Measurements from ENCODE around the gene BTBD9.

Gene BTBD9

DNA sequence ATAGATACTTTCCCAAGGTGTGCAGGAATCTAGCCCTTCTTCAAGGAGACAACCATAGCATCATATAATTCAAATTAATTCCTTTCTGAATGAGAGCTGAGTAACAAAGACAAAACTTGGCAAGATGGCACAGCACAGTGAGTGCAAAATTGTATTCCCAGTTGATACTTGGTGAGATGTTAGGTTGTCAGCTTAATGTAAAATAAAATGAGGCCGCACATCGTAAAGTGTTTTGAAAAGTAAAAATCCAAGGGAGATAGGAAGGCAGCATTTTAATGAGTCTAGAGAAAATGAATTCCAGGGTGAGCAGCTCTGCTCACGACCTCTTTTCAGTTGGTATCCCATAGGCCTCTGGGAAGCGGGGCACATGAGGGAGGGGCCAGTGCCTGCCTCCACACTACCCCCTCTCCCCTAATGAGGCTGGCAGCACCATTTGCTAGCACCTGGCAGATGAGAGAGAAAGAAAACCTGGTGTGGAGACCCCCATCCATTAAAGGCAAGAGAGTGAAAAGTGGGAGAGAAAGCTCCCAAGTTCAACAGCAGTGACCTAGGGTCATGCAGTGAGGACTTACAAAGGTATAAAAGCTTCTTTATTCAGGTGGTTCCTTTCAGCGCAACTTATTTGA, 158.4 kb downstream of the BTBD9 start:
- DNase-seq (ENCODE audit: low read depth) = no peak

DNA sequence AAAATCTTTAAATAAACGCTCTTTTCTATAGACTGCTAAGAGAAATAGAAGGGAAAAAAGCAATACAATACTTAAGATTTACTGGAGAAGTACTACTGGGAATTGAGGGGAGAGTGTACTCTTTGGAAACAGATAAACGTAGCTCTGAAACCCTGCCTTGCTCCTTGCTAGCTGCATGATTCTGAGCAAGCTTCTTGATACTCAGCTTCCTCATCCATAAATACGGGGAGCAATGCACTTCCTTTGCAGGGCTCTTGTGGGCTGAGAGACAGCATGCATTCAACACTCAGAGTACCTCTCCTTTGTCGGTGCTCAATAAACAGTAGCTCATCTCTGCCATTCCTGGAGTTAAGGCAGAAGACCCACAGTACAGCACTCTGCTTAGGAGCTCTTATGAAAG, 159.7 kb downstream of the BTBD9 start:
- no peak for DNase-seq (ENCODE audit: low read depth)

DNA sequence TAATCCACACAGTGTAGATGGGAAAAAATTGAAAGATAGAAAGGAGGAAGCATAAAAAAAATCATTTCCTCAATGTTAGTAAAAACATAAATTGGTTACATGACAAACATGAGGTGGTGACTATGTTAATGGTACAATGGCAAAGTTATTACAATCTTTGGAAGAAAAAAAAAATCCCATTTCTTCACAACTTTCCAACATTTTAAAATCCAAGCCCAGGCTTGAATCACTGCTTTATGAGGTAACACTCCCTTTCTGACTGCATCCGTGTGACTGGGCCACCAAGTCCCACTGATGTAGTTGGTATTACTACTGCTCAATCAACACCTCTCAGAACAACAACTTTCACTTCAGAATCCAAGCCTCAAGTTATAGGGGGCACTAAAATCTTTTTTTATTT, 160.4 kb downstream of the BTBD9 start:
- no peak for DNase-seq (ENCODE audit: low read depth)

DNA sequence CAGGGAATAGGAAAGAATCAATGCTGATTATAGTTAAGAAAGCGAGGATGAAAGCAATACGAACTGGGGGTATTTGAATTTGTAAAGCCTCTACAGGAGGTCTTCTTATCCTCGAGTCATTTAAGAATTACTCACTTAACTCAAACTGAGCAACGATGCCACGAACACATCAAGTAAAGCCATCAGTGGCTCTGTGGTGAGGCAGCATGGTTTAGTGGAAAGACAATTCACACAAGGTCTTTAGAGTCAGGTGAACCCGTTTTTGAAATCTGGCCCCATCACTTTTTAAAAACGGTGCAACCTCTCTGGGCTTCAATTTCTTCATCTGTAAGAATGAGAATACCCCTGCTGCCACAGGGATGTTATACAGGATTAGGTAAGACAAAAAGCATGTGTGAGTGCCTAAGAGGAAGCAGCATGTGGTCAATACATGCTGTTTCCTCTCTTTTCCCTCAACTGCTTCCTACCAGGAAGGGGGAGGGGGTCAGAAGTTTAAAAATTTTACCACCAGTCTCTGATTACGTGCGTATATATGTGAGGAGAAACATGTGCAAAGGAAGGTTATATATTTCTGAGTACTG, 162.0 kb downstream of the BTBD9 start:
- no peak for DNase-seq (ENCODE audit: low read depth)

DNA sequence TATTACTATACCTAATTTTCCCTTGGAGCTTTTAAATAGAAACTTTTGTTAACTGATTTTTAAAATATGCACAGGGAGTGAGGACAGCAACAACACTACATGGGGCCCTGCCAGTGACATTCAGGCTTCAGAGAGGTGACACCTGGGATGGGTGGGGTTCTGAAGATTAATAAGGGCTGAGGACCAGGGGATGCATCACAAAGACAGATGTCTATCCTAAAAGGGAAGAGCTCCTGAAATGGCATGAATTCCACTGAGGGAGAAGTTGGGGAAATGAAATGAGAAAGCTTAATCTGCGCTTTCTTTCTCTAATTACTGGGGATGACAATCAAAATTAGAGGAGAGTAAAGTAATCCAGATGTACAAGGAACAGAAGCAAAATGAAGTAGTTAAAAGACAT, 162.8 kb downstream of the BTBD9 start:
- DNase-seq (ENCODE audit: low read depth) = no peak

DNA sequence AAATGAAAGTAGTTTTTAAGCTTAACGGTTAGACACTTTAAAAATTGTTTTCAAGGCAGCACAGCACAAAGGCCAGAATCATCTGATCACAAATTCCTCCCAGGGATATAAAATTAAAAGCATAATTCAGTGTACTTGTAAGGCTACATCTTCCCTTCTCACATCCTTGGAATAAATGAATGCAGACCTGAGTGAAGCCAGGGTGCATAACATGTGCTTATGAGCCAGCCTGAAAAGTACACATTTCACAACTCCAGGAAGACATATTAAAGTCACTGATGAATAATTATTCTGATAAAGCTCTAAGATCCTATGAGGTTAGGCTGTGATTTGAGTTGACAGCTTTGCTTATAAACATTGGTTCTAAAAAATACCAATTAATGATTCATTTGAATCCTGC, 163.6 kb downstream of the BTBD9 start:
- no peak for DNase-seq (ENCODE audit: low read depth)

DNA sequence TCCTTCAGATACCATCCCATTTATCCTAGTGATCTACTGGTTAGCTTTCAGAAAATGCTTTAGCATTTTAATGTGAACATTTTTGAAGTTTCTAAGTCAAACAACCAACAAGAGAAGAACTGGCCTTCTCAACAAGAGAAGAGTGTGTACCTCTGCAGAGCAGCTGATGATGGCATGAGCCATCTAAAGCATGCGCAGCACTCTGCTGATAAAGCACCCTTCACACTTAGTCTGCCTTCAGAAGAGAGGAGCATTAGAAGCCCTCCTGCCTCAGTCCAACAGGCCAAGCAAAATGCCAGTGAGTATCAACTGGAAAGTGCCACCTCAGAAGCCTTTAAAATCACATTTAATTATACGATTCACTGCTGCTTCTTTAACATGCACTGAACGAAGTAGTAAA, 169.2 kb downstream of the BTBD9 start:
- DNase-seq (ENCODE audit: low read depth) = no peak

DNA sequence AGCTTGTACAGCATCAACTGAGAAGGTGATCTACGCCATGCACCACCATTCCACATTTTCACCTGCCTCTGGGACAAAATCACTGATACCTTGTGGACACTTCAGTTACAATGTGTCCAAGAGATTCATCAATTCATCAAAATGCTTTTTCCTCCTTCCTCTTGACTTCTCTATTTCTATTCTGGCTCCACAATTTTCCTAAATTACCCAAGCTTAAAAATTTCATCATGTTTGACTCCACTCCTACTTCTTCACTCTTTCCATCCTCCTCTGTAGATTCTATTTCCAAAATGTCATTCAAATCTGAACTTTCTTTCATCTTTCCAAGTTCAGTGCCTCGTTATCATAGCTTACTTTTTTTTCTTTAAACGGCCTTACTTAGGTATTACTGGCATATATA, 172.2 kb downstream of the BTBD9 start:
- DNase-seq (ENCODE audit: low read depth) = no peak

DNA sequence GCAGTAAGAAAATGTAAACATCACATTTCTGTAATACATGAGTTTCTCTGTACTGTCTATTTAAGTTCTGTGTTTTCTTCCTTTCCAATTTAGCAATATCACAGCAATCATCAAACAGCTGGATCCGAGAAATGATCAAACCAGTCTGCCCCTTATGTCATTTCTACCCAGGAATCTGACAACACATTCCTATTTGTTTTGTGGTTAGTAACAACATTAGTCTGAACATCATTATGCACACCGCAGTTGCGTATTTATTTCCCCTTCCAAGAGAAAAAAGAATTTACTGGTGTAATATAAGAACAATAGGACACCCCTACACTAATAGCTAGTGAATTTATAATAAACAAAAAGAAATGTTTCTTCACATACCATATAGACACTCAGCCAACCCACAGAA, 179.5 kb downstream of the BTBD9 start:
- DNase-seq (ENCODE audit: low read depth) = no peak

DNA sequence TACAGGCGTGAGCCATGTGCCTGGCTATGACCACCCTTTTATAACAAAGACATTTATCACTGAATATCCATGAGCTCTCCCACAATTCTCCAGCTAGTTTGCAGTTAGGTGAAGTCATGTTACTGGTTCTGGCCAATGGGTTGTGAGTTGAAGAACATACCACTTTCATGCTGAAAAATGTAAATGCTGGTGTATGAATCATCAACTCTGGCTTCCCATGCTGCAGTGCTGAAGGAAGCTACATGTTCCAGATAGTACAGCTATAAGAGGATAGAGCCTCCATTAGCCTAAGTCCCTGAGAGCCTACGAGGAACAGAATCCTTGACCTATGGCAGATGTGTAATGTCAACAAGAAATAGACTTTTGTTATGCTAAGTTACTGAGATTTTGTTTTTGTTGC, 180.4 kb downstream of the BTBD9 start:
- DNase-seq (ENCODE audit: low read depth) = no peak

DNA sequence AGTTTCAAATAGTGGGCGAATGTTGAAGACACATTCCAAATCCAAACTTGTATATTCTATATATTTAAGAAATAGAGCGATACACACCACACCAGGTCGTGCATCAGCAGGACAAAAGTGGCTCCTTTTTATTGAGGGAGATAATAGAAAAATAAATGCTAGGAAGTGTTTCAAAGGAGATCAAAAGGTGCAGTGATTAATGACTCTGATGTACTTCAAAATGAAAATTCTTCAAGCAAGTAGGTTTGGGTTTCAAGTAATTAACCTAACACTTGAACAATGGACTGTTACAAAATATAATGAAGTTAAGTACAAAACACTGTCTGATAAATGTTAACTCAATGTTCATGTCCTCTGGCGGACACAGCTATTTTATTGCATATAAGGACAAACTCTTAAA, 185.9 kb downstream of the BTBD9 start:
- no peak for DNase-seq (ENCODE audit: low read depth)

DNA sequence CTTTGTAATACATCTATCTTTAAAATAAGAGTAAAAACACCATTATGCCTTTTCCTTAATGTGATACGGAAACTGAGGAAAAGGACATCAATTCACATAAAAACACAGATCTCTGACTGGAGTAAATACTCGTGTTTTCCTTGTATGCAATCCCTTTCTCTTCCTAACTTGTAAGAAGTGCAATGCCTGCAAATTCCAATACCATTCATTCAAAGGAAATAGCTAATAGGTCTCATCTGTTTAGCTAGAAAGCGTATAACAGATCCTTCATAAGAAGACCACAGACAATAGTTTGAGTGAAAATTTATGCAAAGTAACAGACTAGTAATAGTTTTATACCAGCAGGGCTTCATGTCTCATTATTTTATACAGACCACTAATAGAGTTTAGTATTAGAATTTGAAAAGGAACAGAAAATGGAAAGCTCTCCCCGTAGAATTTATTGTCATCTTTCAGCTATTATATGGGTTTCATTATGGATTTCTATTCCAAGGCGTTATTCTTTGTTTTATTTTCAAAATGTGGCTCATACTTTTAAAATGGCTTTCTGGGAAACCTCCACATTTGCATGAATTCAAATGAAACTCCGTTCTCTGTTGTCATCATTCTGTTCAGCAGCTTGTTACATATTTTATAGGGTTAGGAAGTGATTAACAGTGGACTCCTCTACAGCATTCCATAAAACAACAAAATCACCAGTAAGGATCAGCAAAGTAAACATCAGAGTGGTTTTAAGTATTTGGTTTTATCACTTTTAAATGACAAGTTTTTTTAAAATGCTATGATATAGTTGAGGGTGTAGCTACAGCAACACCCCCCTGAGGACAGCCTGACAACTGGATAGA, 186.7 kb downstream of the BTBD9 start:
- DNase-seq (ENCODE audit: low read depth) = no peak

DNA sequence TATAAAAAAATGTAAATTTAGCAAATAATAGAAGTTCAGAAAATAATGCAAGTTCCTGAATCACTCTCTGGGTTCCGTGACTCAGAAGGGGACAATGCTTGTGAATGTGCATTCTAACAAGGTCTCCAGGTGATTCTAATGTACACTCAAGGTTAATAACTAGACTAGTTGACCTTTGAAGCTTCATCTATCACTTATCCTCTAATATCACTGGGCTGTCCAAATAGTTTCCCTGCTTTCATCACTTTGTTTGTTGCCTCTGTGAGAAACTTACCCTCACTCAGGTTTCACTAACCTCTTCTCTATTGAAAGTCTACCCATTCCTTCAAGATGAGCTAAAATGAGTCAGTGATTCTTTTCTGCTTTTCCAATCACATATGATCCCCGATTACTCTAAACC, 189.0 kb downstream of the BTBD9 start:
- DNase-seq (ENCODE audit: low read depth) = no peak

DNA sequence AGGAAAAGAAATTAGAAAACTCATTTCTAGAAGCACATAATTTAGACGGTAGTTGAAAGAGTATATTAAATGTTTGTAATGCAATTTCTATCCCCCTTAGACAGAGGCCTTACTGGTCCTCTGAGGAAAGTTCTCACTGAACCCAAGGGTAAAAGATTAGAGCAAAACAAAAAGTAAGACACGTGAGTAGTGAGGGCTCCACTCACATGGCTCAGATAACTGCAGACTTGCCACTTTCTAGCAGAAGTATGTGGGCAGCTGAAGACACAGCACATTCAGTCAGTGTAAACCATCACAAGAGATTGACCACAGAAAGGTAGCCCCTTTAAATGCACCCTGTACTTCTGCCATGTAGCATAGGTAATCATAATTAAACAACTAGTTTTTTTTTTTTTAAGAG, 193.8 kb downstream of the BTBD9 start:
- DNase-seq (ENCODE audit: low read depth) = no peak

DNA sequence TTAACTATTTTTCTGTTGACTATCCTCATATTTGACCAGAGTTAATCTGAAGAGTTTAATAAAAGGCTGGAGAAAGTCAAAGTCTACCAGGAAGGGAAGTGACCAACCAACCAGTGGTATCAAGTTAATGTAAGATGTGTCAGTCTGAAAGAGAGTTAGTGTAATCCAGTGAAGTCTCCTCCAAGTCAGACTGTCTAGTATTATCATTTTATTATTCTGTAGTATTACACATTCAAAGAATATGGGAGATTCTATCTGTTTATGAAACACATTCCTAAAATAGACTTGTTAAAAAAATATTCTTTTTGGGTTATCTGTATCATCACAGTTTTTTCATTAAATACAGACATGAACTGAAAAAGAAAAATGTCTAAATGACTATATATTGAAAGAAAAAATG, 194.4 kb downstream of the BTBD9 start:
- no peak for DNase-seq (ENCODE audit: low read depth)

DNA sequence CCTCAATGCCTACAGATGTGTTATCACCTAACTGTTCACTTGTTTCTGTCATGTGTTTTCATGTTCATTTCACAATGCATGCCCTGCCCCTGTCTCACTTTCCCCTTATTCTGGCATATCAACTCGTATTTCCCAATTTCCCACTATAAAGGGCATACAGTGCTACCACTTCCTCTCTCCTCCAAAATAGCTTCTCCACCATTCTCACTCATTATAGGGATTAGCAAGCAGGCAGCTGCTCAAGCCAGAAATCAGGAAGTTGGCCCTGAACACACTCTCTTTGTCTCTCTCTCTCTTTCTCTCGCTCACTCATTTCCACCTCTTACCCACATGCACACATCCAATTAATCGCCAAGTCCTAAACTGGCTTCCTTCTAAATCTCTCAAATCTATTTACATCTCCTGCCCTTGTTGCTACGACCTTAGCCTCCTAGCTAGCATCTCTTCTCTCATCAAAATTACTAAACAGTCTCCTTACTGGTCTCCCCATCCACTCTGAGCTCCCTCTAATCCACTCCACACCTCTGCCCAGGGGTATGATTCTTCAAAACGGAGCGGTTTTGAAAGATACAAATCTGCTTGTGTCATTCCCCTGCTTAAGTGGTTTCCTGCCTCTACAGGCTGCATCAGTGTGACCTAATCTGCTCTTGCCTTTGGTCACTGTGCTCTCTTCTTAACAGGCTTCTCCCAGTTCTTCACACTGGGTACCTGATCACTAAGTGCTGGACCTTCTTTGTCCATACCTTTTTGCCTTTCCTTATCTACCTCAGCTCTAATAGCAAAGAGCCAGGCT, 196.2 kb downstream of the BTBD9 start:
- no peak for DNase-seq (ENCODE audit: low read depth)

DNA sequence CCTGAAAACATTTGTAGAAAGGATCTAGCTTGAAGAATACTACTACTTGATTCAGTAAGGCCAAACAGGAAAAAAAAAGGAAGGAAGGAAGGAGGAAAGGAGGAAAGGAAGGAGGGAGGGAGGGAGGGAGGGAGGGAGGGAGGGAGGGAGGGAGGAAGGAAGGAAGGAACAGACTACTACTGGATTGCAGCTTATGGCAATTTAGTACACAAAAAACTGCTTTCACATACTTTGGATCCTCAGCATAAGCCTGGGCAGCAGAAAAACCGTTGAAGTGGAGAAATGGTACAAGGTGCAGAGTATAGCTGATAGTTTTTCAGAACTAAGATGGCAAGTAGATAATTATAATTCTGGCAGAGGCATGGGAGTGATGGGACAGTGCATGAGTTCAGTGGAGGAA, 201.6 kb downstream of the BTBD9 start:
- DNase-seq (ENCODE audit: low read depth) = no peak

DNA sequence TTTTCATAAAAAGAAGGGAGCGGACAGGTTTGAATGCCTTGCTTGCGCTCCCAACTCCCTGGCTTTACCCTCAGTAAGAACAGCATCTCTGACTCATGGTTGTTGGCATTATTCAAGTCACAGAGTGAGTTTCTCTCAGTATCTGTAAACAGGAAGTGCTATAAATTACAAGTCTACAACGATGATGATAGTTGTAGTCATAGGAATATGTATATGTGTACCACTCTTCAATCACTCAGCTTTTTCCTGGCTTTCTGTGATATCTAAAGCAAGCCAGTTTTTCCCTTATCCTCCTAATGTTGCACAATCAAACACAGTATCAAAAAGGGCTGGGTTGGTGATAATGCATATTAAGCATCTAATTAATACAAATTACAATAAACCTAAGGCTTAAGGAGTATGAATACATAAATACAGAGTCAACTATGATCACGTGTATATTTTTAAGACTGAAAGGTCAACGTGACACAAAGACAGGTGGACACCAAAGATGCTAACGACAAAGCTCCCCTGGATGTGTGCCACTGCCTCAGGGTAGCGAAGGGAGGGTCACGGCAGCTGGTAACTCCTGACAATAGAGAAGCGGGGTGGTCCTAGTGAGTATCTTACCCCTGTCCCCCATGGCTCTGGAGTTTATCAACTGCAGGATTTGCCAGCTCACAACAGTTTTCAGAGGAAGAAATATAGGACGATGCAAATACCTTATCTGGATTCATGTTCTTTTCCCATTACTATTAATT, 202.8 kb downstream of the BTBD9 start:
- no peak for DNase-seq (ENCODE audit: low read depth)

DNA sequence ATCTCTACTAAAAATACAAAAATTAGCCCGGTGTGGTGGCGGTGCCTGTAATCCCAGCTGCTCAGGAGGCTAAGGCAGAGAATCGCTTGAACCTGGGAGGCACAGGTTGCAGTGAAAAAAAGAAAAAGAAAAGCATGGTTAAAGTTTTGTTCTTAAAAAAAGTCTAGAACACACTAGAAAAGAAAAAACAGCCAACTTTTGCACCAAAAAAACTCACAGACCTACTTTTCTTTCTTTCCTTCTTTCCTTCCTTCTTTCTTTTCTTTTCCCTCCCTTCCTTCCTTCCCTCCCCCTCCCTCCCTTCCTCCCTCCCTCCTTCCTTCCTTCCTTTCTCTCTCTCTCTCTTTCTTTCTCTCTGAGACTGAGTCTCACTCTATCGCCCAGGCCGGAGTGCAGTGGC, 204.4 kb downstream of the BTBD9 start:
- DNase-seq (ENCODE audit: low read depth) = no peak

DNA sequence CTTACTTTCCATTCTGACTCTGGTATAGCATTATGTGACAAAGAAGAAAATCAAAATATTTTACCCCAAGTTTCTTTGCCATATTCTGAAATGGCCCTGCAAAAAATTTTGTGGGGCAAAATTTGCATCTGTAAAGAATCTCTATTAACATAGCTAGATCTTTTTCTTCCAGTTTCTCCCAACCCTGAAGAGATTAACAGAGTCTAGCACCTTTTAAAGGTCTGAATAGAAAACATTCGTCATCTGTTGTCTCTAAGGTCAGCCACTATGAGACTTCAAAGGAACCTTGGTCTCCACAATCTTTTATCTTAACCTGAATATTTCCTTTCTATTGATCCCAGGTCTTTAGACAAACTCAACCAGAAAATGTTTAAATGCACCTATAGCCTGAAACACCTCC, 205.7 kb downstream of the BTBD9 start:
- no peak for DNase-seq (ENCODE audit: low read depth)

DNA sequence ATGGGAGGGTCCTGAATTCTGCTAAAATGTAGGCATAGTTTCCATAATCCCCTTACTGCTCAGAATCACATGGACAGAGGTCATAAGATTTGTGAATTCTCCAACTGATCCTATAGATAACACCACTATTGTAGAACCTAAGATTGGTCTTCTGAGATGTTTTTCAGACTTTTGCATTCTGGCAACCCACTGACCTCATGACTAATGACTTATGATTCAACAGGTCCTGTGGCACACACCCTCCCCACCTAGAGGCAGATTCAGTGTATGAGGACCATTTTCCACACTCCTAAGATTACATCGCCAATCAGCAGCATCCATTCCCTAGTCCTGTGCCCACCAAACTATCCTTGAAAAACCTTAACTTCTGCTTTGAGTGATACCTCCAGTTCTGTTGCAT, 207.2 kb downstream of the BTBD9 start:
- DNase-seq (ENCODE audit: low read depth) = no peak

DNA sequence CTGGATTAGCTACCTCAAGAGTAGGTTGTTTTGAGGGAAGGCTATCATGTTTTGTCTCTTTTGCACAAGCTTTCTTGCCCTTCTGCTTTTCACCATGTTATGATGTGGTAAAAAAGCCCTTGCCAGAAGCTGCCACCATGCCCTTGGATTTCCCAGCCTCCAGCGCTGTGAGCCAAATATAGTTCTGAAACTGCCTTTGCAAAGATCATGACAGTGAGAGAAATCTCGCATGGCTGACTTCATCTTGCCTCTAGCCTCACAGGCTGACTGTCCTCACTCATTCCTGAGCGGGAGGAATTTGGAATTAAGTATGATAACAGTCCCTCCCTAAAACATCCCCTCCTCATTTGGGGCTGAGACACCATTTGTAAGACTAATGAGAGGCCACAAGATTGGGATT, 207.7 kb downstream of the BTBD9 start:
- DNase-seq (ENCODE audit: low read depth) = no peak
